GM12892 (cell line): Measurements from ENCODE around the gene NSUN7.

Experiments used
- POLR2A ChIP-seq: IDR thresholded peaks from 2 replicates; pipeline ENCODE4 v1.6.1; 2011; ENCODE audit warnings: low read depth, low read length, control low read depth
- POLR2AphosphoS5 ChIP-seq: IDR thresholded peaks from 2 replicates; pipeline ENCODE4 v1.6.1; 2011; ENCODE audit warnings: low read depth, low read length, control low read depth
- TAF1 ChIP-seq: IDR thresholded peaks from 2 replicates; pipeline ENCODE4 v1.6.1; 2011; ENCODE audit warnings: low read depth, mild to moderate bottlenecking, control low read depth, low read length, borderline replicate concordance

GRCh38 chr4:40848251-40848650, 98.5 kb downstream of the NSUN7 start:
- TF ChIP-seq POLR2A (no peak), POLR2AphosphoS5 (no peak), TAF1 (no peak)
